Natural killer cell (primary cell): ENCODE data around the gene SCAPER. TPM values are rescaled to one million over a fixed set of nuclear protein-coding genes. Genes with fewer than 3 reads are reported as not detected.

Experiments
- ATAC-seq, 3 donors: fragments of 150-1000 bp in 2 of 3; fragments of 200-7000 bp in 1 of 3; cut with Tn5 transposase; 1 replicate in 1 of 3; 2 replicates in 2 of 3; pipeline ENCODE4 v1.10.0; 2021; ENCODE audit warnings: mild to moderate bottlenecking in 2 of 3, moderate library complexity in 2 of 3
- DNase-seq, 2 donors: peaks; one replicate each; pipeline versions ENCODE4 v3.0.0 to v3.0.0-alpha.2; 2013 to 2021; ENCODE audit warnings: mixed read lengths in 1 of 2
- H3K27ac ChIP-seq: one replicate; pipeline ENCODE4 v1.5.1; 2013; ENCODE audit warnings: mild to moderate bottlenecking, low read length
- H3K27me3 ChIP-seq: one replicate; pipeline ENCODE4 v1.6.1; 2013; ENCODE audit warnings: low read length; ENCODE audit not compliant: control insufficient read depth, insufficient read depth
- H3K36me3 ChIP-seq: one replicate; pipeline ENCODE4 v1.6.1; 2013; ENCODE audit warnings: low read length; ENCODE audit not compliant: control insufficient read depth, insufficient read depth
- H3K4me1 ChIP-seq: one replicate; pipeline ENCODE4 v1.6.1; 2013; ENCODE audit warnings: low read length; ENCODE audit not compliant: control insufficient read depth, insufficient read depth
- H3K4me3 ChIP-seq: one replicate; pipeline ENCODE4 v1.5.1; 2013; ENCODE audit warnings: low read length
- H3K9me3 ChIP-seq: one replicate; pipeline ENCODE4 v1.6.1; 2013; ENCODE audit warnings: low read length; ENCODE audit not compliant: control insufficient read depth, insufficient read depth
- H3K27ac Mint-ChIP-seq, 2 donors: one replicate each; pipeline ENCODE4 v1.8.0; 2022; ENCODE audit warnings: mild to moderate bottlenecking in 2 of 2, mixed read lengths in 2 of 2, moderate library complexity in 1 of 2
- H3K27me3 Mint-ChIP-seq, 2 donors: one replicate each; pipeline ENCODE4 v1.8.0; 2022; ENCODE audit warnings: low read depth in 2 of 2, mixed read lengths in 2 of 2
- H3K36me3 Mint-ChIP-seq: one replicate; pipeline ENCODE4 v1.8.0; 2022; ENCODE audit warnings: mixed read lengths
- H3K4me1 Mint-ChIP-seq, 2 donors: one replicate each; pipeline ENCODE4 v1.8.0; 2022; ENCODE audit warnings: mixed read lengths in 2 of 2
- H3K4me3 Mint-ChIP-seq: one replicate; pipeline ENCODE4 v1.8.0; 2022; ENCODE audit warnings: mild to moderate bottlenecking, moderate library complexity, mixed read lengths
- H3K9me3 Mint-ChIP-seq, 2 donors: one replicate each; pipeline ENCODE4 v1.8.0; 2022; ENCODE audit warnings: mixed read lengths in 2 of 2
- WGBS: methylation state at CpG from one replicate; pipeline ENCODE4 v1.1.7; 2013; ENCODE audit warnings: missing lambda C conversion rate; ENCODE audit not compliant: insufficient coverage; 5-methylcytosine and 5-hydroxymethylcytosine counted together
- intact Hi-C: fragments of 100-400 bp; cut with micrococcal nuclease; formaldehyde crosslinking; loops from one replicate; pipeline ENCODE4 v1.14.2; 2022
- total RNA-seq, 4 donors: library from RNA; stranded (reverse); fragments of 120-200 nt in 1 of 4; gene quantifications; one replicate each; pipeline versions ENCODE4 v1.2.3 to v1.2.4, GENCODE V29; 2013 to 2022
- TF ChIP-seq, protein P1 (sequence below): fragments of 200-600 bp; IDR thresholded peaks from one replicate; pipeline ENCODE4 v1.8.0; 2022; ENCODE audit warnings: antibody characterized with exemption

SCAPER gene
- total RNA-seq, 3 donors from 2014 or later (not counting 1 experiment from before 2014, with no cell fraction given) = 48.1 to 53.6 (median 51.8) TPM

- no peak overlapping the region for H3K4me3 ChIP-seq
- peaks cover 16% of the 10 kb centered on the region for H3K36me3 Mint-ChIP-seq
Measured at GRCh38 chr15:76776480-76776879, 128.7 kb downstream of the SCAPER start.

DNA sequence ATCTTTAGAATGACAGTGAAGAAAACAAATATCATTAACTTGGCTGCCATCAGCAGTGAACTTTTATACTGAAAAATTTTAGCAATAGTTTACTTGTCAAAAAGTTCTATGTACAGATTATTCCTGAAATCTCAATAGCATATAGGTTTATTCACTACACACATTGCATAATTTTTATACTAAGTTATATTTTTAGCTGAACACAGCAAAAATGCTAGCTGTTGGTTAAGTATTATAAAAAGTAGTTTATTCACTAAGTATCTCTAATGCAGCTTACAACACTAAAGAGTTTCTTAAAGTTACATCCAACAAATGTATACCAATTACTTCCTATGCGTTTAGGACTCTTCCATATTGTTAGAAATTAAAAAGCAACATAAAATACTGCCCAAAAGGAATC, 131.9 kb downstream of the SCAPER start:
- H3K36me3 ChIP-seq = peaks cover 9% of the 10 kb centered on the region
- TF ChIP-seq, protein P1, sequence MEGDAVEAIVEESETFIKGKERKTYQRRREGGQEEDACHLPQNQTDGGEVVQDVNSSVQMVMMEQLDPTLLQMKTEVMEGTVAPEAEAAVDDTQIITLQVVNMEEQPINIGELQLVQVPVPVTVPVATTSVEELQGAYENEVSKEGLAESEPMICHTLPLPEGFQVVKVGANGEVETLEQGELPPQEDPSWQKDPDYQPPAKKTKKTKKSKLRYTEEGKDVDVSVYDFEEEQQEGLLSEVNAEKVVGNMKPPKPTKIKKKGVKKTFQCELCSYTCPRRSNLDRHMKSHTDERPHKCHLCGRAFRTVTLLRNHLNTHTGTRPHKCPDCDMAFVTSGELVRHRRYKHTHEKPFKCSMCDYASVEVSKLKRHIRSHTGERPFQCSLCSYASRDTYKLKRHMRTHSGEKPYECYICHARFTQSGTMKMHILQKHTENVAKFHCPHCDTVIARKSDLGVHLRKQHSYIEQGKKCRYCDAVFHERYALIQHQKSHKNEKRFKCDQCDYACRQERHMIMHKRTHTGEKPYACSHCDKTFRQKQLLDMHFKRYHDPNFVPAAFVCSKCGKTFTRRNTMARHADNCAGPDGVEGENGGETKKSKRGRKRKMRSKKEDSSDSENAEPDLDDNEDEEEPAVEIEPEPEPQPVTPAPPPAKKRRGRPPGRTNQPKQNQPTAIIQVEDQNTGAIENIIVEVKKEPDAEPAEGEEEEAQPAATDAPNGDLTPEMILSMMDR = no peak
- H3K27ac ChIP-seq = no peak overlapping the region
- Mint-ChIP-seq H3K4me3 (no peak overlapping the region), H3K27me3 (no peaks in the 10 kb centered on the region), H3K4me1 (no peaks in the 10 kb centered on the region), H3K36me3 (peaks cover 19% of the 10 kb centered on the region), H3K27ac (no peak overlapping the region), H3K9me3 (peaks cover 2 to 9% of the 10 kb centered on the region in 2 donors)
- no peaks in the 10 kb centered on the region for H3K27me3 ChIP-seq
- H3K4me1 ChIP-seq = no peaks in the 10 kb centered on the region
- no peaks in the 10 kb centered on the region for H3K9me3 ChIP-seq
- DNase-seq (no peak), ATAC-seq (no peak)
- intact Hi-C loops = no loop called here
- H3K4me3 ChIP-seq = no peak overlapping the region
- WGBS = no CpG with 5 or more reads among the region's 1 CpG

More at GRCh38 chr15:76776480-76776879, 128.7 kb downstream of the SCAPER start:
- no CpG with 5 or more reads among the region's 1 CpG for WGBS
- Mint-ChIP-seq H3K27me3 (no peaks in the 10 kb centered on the region), H3K4me3 (no peak overlapping the region), H3K9me3 (peaks cover 2 to 9% of the 10 kb centered on the region in 2 donors), H3K4me1 (no peaks in the 10 kb centered on the region), H3K27ac (no peak overlapping the region)
- intact Hi-C loops = no loop called here
- peaks cover 9% of the 10 kb centered on the region for H3K36me3 ChIP-seq
- no peak for DNase-seq
- TF ChIP-seq, protein P1 = no peak
- no peaks in the 10 kb centered on the region for H3K9me3 ChIP-seq
- no peak overlapping the region for H3K27ac ChIP-seq
- H3K4me1 ChIP-seq = no peaks in the 10 kb centered on the region
- no peak for ATAC-seq
- no peaks in the 10 kb centered on the region for H3K27me3 ChIP-seq

DNA sequence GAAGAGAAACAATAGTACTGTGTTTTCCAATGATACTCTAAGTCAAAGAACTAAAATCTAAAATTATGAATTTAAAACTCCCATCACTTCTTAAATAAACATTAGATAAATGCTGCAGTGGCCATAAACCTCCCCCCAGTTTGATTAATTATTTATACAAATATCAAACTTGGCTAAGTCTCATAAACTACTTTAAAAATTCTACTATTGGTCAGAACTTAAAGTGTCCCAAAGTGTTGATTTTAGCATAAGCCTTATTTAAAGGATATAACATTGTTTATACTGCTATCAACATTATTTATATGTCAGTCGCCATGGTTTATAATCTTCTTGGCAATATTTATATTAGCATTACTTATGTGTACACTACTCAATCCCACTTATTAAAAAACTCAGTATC, 132.4 kb downstream of the SCAPER start:
- H3K4me1 Mint-ChIP-seq = no peaks in the 10 kb centered on the region
- H3K4me1 ChIP-seq = no peaks in the 10 kb centered on the region
- H3K9me3 Mint-ChIP-seq = peaks cover 2 to 9% of the 10 kb centered on the region in 2 donors
- intact Hi-C loops = no loop called here
- H3K36me3 Mint-ChIP-seq = peaks cover 23% of the 10 kb centered on the region
- WGBS = no CpG with 5 or more reads among the region's 1 CpG
- no peaks in the 10 kb centered on the region for H3K9me3 ChIP-seq
- TF ChIP-seq, protein P1 = no peak
- no peak overlapping the region for H3K4me3 ChIP-seq
- no peaks in the 10 kb centered on the region for H3K27me3 ChIP-seq
- no peak overlapping the region for H3K27ac Mint-ChIP-seq
- no peaks in the 10 kb centered on the region for H3K27me3 Mint-ChIP-seq
- H3K36me3 ChIP-seq = peaks cover 9% of the 10 kb centered on the region
- ATAC-seq (no peak), DNase-seq (no peak)
- no peak overlapping the region for H3K27ac ChIP-seq
- no peak overlapping the region for H3K4me3 Mint-ChIP-seq

GRCh38 chr15:76764004-76764403, 141.1 kb downstream of the SCAPER start:
- H3K4me3 ChIP-seq = no peak overlapping the region
- H3K4me1 ChIP-seq = no peaks in the 10 kb centered on the region
- Mint-ChIP-seq H3K27me3 (no peaks in the 10 kb centered on the region), H3K4me1 (no peaks in the 10 kb centered on the region), H3K4me3 (no peak overlapping the region), H3K36me3 (peaks cover 41% of the 10 kb centered on the region), H3K9me3 (peaks cover 5 to 9% of the 10 kb centered on the region in 2 donors), H3K27ac (no peak overlapping the region)
- intact Hi-C loops = no loop called here
- H3K36me3 ChIP-seq = peaks cover 29% of the 10 kb centered on the region
- peaks cover 5% of the 10 kb centered on the region for H3K9me3 ChIP-seq
- 98% methylated on average over 3 of the region's 3 CpGs for WGBS
- TF ChIP-seq, protein P1 = no peak
- no peak overlapping the region for H3K27ac ChIP-seq
- ATAC-seq (no peak), DNase-seq (no peak)
- no peaks in the 10 kb centered on the region for H3K27me3 ChIP-seq
